ENCODE results near the gene BNIP1.

BNIP1 gene

GRCh38 chr5:173165177-173166016 is 21.1 kb downstream of the BNIP1 start:
- peak; percentile 16 for DNase-seq

GRCh38 chr5:173172166-173172565 is 27.8 kb downstream of the BNIP1 start:
- DNase-seq, result no peak

GRCh38 chr5:173175523-173175922 is 31.2 kb downstream of the BNIP1 start:
- no peak for DNase-seq

- DNase-seq, result no peak
Observed at GRCh38 chr5:173178369-173178910, 34.1 kb downstream of the BNIP1 start.

- no peak for DNase-seq
Observed at GRCh38 chr5:173180331-173180730, 36.0 kb downstream of the BNIP1 start.

- DNase-seq, result peak; percentile 30
Observed at GRCh38 chr5:173187054-173187743, 42.9 kb downstream of the BNIP1 start.

GRCh38 chr5:173188280-173188679 is 43.9 kb downstream of the BNIP1 start:
- DNase-seq, result no peak

GRCh38 chr5:173191015-173191414 is 46.7 kb downstream of the BNIP1 start:
- no peak for DNase-seq

- no peak for DNase-seq
Observed at GRCh38 chr5:173191561-173191960, 47.2 kb downstream of the BNIP1 start.

GRCh38 chr5:173192561-173192960 is 48.2 kb downstream of the BNIP1 start:
- no peak for DNase-seq

- DNase-seq, result peak; percentile 19
Observed at GRCh38 chr5:173196133-173196952, 52.0 kb downstream of the BNIP1 start.

GRCh38 chr5:173197375-173197891 is 53.1 kb downstream of the BNIP1 start:
- peak; percentile 16 for DNase-seq

GRCh38 chr5:173198049-173198448 is 53.7 kb downstream of the BNIP1 start:
- no peak for DNase-seq

GRCh38 chr5:173200356-173200755 is 56.0 kb downstream of the BNIP1 start:
- no peak for DNase-seq

GRCh38 chr5:173201636-173202265 is 57.4 kb downstream of the BNIP1 start:
- peak; percentile 30 for DNase-seq

- DNase-seq, result no peak
Observed at GRCh38 chr5:173202266-173202875, 58.0 kb downstream of the BNIP1 start.

- DNase-seq, result peak; percentile 58
Observed at GRCh38 chr5:173204185-173204979, 60.1 kb downstream of the BNIP1 start.

- DNase-seq, result no peak
Observed at GRCh38 chr5:173205916-173206315, 61.6 kb downstream of the BNIP1 start.

GRCh38 chr5:173208296-173208695 is 64.0 kb downstream of the BNIP1 start:
- DNase-seq, result no peak

- DNase-seq, result no peak
Observed at GRCh38 chr5:173210877-173211276, 66.5 kb downstream of the BNIP1 start.

GRCh38 chr5:173211284-173211683 is 67.0 kb downstream of the BNIP1 start:
- DNase-seq, result no peak

Measured in DMS53 (cell line).